ENCODE measurements around the gene CST5.
"Not testable (repeated sequence)": the region's sequence is repeated elsewhere in the genome, so short reads cannot be mapped to it uniquely, and the experiment has no call there.

Gene CST5

GRCh38 chr20:23887856-23888255 lies 8.3 kb upstream of the CST5 start:
- no peak for DNase-seq

GRCh38 chr20:23884771-23885162 lies 5.2 kb upstream of the CST5 start:
- DNase-seq = no peak

DNA sequence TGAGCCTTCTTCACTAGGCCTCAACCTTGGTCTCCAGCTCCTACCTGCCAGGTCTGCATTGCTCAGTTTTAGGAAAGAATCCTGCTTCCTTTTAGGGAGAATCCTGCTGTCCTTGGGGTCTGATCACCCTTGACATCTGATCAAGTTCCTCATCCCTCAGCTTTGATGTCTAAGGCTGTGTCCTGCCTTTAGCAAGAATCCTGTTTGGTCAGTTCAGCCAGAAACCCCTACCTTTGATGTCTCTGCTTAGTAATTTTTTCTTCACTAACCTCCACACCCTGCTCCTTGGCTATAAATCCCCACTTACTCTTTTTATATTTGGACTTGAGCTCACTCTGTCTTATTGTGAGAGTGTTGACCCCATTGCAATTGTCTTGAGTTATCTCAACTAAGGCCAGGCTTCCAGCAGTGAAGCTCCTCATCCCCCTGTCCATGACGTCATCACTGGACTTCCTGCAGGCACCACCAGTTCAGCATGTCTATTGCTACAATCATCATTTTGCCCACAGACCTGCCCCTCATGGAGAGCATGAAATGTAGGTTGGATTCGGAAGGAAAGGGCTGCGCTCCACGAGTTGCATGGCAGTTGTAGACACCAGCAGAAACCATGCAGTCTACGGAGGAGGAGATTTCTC lies 4.7 kb upstream of the CST5 start:
- DNase-seq = no peak

- no peak for DNase-seq
Measured at GRCh38 chr20:23881371-23881770, 1.8 kb upstream of the CST5 start.

DNA sequence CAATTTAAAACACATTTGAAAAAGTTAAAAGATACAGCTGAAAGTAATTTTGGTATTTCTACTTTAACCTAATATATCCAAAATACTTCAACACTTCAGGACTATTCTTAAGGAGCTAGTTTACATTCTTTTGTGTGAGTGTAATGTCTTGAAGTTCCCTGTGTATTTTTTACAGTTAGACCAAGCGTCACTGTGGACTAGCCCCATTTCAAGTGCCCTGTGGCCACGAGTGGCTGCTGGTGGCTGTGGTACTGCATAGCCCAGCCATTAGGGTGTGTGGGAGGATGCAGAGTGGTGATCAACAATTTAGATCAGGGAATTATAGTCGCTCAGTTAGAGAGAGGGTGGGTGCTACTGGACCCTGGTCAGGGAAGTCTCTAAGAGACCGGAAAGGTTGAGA lies 869 bp upstream of the CST5 start:
- DNase-seq = no peak

- no peak for DNase-seq
Measured at GRCh38 chr20:23879811-23880374, 345 bp upstream of the CST5 start.

DNA sequence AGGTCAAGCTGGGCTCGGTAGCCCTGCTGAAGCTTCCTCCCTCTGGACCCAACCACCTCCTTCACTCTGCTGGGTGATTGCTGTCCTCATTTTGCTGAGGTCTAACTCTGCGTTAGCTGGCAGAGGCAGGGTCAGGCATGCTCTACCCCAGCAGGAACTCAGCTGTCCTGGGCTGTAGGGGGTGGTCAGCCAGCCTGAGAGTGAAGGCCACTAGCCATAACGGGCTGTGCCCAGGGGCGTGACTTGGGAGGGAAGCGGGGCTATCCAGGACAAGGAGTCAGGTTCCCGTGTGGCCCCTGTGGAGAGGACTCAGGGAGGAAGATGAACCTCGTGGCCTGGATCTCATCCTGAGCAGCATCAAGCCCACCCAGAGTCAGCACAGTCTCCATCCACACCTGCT lies 761 bp downstream of the CST5 start:
- DNase-seq = no peak

- not testable (repeated sequence) for DNase-seq
Measured at GRCh38 chr20:23878016-23878542, 1.5 kb downstream of the CST5 start.

GRCh38 chr20:23877524-23877923 lies 2.0 kb downstream of the CST5 start:
- no peak for DNase-seq

DNA sequence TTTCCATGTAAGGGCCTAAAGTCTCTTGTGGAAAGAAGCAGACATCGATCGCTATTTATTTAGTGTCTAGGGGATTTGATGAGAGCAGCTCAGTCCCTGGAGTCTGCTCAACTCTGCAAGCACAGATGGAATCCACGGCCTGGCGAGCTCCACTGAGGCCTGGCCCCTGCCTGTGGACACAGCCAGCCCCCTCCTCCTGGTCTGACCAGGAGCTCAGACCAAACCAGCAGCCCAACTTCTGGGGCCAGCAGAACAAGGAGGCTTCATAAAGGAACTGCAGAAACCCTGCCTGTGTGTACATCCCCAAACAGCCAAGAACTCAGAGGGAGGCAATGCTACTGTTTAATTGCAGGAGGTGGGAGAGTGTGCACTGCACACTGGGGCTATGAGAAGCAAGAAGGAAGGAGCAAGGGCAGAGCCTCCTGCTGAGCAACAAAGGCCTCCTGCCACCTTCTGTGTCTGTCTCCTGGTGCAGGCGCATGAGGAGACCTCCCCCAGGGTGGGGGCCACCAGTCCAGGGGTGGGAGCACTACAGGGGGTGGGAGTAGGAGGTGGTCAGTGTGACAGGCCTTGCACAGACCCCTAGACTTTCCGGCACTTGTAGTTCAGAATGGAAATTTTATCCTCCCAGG lies 3.8 kb downstream of the CST5 start:
- no peak for DNase-seq

- DNase-seq = no peak
Measured at GRCh38 chr20:23874747-23875146, 4.8 kb downstream of the CST5 start.

GRCh38 chr20:23873370-23874015 lies 6.1 kb downstream of the CST5 start:
- no peak for DNase-seq

GRCh38 chr20:23872065-23872464 lies 7.5 kb downstream of the CST5 start:
- DNase-seq = no peak

- DNase-seq = no peak
Measured at GRCh38 chr20:23870461-23870860, 9.1 kb downstream of the CST5 start.

DNA sequence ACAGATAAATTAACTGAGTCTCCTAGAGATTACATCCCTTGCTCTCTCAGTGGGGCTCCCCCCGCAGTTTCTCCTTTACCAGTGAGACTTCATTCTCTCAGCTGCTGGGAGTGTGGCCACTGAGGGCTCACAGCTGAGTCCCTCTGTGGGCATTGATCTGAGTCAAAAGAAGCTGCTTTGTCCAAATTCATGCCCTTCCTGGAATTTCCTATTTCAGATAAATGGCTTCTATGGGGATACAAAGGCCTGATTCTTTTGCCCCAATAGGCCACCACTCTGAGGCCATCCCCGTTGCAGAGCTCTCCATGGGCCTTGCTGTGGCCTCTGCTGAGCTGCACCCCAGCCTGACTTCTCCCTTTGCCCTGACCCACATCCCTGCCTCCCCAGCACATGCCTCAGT lies 10.0 kb downstream of the CST5 start:
- DNase-seq = no peak

DNA sequence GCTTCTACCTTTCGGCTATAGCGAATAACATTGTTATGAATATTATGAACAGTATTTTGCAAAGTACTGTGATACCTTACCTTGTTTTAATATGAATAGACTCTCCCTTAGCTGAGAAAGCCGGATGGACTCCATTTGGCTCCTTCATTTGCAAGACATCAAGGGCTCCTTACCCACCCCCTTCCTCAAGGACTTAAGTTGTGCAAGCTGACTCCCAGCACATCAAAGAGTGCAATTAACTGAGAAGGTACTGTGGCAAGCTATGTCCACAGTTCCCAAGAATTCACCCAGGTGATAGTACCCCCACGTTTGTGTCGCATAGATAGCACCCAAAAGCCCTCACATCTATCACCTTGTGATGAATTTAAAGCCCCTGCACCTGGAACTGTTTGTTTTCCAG lies 11.2 kb downstream of the CST5 start:
- no peak for DNase-seq

GRCh38 chr20:23867152-23867776 lies 12.3 kb downstream of the CST5 start:
- DNase-seq = no peak

DNA sequence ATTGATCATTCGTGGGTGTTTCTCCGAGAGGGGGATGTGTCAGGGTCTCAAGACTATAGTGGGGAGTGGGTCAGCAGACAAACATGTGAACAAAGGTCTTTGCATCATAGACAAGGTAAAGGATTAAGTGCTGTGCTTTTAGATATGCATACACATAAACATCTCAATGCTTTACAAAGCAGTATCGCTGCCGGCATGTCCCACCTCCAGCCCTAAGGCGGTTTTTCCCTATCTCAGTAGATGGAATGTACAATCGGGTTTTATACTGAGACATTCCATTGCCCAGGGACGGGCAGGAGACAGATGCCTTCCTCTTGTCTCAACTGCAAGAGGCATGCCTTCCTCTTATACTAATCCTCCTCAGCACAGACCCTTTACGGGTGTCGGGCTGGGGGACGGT lies 18.8 kb downstream of the CST5 start:
- not testable (repeated sequence) for DNase-seq

GRCh38 chr20:23857962-23858595 lies 21.5 kb downstream of the CST5 start:
- DNase-seq = no peak

GRCh38 chr20:23856736-23857135 lies 22.8 kb downstream of the CST5 start:
- no peak for DNase-seq

GRCh38 chr20:23856226-23856625 lies 23.3 kb downstream of the CST5 start:
- no peak for DNase-seq

DNA sequence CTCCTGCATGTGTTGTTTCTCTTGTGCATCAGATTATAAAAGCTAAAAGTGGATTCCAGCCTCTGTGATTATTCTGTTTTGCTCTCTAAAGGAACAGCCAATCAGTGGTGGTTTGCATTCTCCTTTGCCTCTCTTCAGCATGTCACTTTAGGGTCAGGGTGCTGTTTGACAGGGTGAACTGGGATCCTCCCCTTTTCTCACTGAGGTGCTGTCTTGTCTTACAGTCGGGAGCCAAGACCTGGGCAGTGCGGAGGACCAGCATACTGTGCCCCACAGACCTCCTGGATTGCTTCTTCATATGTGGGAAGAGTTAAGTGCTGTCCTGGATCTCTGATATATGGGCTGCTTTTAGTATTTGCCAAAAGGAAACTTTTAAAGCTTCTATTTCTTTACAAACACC lies 37.9 kb downstream of the CST5 start:
- no peak for DNase-seq

DNA sequence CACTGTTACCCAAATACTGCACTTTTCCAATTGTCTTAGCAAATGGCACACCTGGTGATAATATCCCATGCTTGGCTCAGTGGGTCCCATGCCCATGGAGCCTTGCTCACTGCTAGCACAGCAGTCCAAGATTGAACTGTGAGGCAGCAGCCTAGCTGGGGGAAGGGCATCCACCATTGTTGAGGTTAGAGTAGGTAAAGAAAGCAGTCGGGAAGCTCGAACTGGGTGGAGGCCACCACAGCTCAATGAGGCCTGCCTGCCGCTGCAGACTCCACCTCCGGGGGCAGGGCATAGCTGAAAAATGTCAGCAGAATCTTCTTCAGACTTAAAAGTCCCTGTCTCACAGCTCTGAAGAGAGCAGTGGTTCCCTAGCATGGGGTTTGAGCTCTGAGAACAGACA lies 43.8 kb downstream of the CST5 start:
- DNase-seq = no peak

Measured in amniotic stem cell (primary cell).